Suprapubic skin (tissue), 3 donors: ENCODE results near the gene MAD1L1.

Source experiments
- EP300 ChIP-seq: sonication (generic); formaldehyde crosslinking; IDR thresholded peaks from one replicate; pipeline ENCODE4 v1.6.1; 2017; ENCODE audit warnings: antibody characterized with exemption
- TF ChIP-seq, protein P1 (sequence below), 2 donors: fragments of 200-600 bp in 1 of 2; fragments of 450-650 bp in 1 of 2; sonication (generic) in 1 of 2; IDR thresholded peaks; one replicate each; pipeline ENCODE4 v1.5.1; 2016 to 2019; ENCODE audit warnings: antibody characterized with exemption in 2 of 2, mild to moderate bottlenecking in 1 of 2, moderate library complexity in 1 of 2

DNA sequence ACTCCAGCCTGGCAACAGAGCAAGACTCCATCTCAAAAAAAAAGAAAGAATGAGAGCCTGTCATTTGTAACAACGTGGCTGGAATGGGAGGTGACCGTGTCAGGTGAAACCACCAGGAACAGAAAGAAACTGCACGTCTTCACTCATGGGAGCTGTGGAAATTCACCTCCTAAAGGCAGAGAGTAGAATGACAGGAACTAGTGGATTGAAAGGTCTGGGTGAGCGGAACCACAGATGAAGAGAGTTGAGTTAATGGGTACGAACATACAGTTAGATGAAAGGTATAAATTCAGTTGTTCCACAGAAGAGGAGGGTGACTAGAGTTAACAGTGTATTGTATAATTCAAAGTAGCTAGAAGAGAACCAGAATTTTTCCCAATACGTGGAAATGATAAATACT lies 78.6 kb downstream of the MAD1L1 start:
- TF ChIP-seq, protein P1, sequence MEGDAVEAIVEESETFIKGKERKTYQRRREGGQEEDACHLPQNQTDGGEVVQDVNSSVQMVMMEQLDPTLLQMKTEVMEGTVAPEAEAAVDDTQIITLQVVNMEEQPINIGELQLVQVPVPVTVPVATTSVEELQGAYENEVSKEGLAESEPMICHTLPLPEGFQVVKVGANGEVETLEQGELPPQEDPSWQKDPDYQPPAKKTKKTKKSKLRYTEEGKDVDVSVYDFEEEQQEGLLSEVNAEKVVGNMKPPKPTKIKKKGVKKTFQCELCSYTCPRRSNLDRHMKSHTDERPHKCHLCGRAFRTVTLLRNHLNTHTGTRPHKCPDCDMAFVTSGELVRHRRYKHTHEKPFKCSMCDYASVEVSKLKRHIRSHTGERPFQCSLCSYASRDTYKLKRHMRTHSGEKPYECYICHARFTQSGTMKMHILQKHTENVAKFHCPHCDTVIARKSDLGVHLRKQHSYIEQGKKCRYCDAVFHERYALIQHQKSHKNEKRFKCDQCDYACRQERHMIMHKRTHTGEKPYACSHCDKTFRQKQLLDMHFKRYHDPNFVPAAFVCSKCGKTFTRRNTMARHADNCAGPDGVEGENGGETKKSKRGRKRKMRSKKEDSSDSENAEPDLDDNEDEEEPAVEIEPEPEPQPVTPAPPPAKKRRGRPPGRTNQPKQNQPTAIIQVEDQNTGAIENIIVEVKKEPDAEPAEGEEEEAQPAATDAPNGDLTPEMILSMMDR (IDR thresholded peaks at IDR 0.05), result no peak
- no peak for TF ChIP-seq EP300
